ENCODE measurements around the gene ADGRA1.

GRCh38 chr10:133100186-133100585 is 12.5 kb downstream of the ADGRA1 start:
- no peak for TF ChIP-seq CTCF (IDR thresholded peaks at IDR 0.05; ENCODE audit: low read length)
- no peak for TF ChIP-seq EZH2 (IDR thresholded peaks at IDR 0.05; ENCODE audit: borderline replicate concordance, low read length)

All from OCI-LY1 (cell line).